Tongue (tissue), 2 donors: ENCODE results near the gene MARS1. TPM values are rescaled to one million over a fixed set of nuclear protein-coding genes. Genes with fewer than 3 reads are reported as not detected.
A peak's percentile ranks its signal among the peaks of the same experiment; 100 is the strongest.

Source experiments
- DNase-seq: peaks from one replicate; pipeline ENCODE4 v3.0.0-alpha.2; 2015
- total RNA-seq: library from RNA; depleted of rRNA; stranded (reverse); fragments of >200 nt; gene quantifications from one replicate; pipeline ENCODE4 v1.2.3, GENCODE V29; 2014

MARS1 gene
- total RNA-seq, 1 donor from 2014 or later = 72.3 TPM

DNA sequence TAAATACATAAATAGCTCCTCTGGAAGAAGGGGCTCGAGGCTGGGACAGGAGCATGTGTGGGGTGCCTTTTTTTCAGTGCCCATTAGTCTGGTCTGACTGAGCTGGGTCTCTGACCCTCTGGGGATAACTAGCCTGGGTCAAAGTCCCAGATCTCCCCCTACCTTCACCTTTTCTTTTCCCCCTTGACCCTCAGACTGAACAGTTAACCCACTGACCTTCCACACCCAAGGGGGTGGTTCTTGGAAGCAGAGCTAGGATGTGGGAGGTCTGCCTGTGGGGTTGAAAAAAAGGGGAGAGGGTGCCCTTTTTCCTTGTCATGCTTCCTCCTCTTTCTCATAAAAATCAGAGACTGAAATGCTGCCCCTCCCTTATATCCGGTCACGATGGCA lies 29.2 kb upstream of the MARS1 start:
- no peak for DNase-seq

DNA sequence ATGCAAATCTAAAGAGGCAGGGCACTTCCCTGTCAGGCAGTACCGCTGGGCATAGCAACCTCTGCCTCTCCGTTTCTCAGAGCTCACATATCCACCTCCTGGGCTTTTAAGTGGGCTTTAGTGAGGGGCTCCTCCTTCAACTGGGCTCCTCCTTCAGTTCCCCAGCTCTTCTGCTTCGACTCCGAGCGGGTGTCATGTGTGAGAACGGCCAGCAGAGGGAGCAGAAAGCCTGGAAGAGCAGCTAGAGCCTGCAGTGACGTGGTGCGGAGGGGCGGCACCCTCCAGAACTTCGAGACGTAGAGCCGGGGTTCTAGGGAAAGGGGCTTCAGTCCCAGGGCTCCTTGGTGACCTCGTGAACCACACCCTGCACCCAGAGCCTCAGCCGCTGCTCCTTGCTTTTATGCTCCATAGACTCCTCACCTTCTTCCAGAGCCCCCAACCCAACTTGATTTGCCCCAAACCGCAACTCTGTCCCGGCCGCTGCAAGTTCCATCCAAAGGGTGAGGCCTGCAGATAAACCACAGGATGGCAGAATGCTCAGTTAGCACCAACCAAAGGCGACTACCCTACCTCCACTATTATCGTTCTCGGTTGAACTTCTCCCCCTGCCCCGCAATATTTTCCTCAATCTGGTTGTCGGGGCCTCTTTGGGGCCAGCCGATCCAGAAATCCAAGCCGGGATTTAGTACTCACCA lies 28.7 kb upstream of the MARS1 start:
- DNase-seq = peak; percentile 99

DNA sequence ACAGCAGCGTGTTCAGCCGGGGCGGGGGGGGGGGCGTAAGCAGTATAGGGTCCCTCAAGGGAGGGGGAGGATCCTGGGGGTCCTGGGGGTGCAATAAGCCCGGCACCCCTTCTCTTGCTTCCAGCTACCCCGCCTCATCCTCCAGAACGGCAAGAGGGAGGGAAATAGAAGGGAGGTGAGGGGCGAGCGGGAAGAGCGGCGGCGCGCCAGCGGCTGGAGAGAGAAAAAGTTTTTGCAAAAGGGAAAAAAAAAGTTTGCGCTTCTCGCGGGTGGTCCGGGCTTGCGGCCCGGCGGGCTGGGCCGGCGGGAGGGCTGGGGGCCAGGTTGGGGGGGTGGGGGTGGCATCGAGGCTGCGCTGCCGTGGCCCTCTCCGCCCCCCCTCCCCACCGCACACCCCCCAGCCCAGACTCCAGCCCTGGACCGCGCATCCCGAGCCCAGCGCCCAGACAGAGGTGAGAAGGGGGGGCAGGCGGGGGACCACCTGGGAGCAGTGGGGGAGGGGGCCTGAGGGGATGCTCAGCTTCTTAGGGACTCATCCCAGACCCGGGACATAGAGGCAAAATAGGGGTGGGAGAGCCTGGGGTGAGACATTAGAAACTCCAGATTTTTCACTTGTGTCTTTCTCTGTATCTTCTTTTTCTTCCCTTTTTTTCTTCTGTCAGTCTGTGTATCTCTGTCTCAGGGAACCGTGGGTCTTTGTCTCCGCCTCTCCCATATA lies 28.0 kb upstream of the MARS1 start, which contains the start of gene GLI1:
TSS of gene GLI1 (plus strand) at position 36 of the 718 bp plus-strand sequence. CDS start 3,907 bp downstream, outside the sequence.
- peak; percentile 56 for DNase-seq

DNA sequence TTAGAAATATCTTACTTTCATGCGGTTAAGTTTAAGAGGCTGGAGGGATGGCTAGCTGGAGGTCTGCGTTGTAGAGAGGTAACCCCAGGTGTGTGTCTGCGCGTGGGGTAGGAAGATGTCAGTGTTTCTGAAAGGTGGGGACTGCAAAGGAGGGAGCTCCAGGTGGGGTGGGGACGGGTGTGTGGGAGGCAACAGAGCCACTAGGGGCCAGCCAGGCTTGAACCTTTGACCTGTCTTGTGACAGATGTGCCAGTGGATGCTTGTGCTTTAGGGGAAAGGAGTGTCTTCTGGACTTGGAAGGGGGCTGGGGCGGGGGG lies 27.4 kb upstream of the MARS1 start:
- DNase-seq = no peak

DNA sequence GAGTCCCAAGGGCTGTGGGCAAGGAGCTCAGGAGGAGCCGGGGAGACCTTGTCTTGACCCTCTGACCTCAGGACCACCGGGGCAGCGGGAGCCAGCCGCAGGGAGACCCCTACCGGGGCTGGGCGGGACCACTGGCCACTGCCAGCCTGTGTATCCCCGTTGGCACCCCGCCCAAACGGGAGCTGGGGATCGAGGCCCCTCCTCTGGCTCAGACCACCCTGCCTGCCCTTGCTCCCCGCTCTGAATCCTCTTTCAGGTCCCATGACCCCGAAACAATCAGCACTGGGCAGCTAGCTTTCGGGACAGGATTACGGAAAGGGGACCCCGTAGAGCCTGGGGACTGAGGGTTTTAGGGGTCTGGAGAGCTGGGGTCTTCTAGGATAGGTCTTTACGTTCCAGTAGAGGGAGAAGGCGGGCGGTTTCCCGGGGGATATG lies 27.0 kb upstream of the MARS1 start:
- peak; percentile 60 for DNase-seq

DNA sequence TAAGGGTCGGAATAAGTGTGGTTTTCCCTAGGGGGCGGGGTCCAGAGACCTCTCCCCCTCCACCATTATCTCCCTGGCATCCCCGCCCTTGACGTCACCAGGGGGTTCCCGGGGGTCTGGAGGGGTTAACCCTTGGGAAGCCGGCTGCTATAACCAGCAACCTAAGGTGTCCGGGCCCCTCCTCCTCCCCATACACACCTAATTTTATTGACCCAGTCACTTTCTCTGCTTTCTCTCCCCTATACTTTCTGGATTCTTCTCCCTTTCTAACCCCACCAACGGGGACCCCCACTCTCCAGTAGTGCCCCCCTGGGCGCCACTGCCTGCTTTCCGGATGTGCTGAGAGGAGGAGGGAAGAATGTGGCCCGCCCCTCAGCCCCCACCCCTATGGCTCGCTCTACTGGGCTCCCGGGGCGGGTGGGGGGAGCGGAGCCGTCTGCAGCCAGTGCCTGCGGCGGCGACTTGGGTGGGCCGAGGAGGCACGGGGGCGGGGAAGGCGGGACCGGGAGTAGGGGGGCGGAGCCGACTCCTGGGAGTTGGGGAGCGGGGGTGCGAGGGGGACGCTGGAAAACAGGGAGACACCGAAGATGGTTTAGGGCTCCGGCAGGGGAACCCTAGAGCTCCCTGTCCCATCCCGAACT lies 26.5 kb upstream of the MARS1 start:
- peak; percentile 90 for DNase-seq

DNA sequence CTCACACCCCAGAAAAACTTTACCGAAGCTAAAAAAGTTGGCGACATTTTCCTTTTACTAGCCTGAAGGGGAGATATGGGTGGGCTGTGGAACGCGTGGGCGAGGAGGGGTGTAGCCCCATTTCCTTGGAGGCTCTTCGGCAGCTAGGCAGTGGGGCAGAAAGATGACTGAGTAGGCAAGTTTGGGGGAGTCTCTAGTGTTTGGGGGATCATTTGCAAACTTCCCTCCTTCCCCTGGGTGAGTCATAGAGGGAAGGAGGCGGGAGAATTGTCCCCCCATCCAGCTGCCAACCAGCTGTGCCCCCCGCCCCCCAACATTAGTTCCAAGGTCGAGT lies 26.0 kb upstream of the MARS1 start:
- no peak for DNase-seq

DNA sequence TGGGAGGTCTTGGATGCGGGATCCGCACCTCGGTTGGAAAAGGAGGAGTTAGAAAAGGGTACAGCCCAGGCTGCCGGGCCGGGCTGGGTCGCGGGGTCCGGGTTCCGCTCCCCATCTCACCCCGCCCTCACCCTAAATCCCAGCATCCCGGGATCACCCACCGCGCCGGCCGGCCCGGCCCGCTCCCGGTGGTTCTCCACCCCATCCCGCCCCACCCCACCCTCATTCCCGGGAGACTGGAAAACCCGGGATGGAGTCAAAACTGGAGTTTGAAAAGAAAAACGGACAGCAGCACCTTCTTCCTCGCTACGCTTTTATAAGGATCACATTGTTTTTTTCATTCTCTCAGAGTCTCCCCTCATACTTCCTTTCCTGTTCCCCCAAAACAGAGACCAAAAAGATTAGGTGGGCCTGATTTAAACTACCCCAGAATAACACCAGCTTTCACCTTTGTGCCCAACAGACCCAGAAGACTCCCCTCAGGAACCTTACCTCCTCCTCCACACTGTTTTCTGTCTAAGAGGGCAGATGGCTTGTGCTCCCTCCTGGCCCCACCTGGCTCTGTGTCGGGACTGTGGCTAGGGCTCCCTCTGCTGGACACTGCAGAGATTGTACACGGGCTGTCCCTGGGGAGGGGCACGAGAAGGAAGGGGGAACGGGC lies 25.5 kb upstream of the MARS1 start:
- DNase-seq = peak; percentile 95

DNA sequence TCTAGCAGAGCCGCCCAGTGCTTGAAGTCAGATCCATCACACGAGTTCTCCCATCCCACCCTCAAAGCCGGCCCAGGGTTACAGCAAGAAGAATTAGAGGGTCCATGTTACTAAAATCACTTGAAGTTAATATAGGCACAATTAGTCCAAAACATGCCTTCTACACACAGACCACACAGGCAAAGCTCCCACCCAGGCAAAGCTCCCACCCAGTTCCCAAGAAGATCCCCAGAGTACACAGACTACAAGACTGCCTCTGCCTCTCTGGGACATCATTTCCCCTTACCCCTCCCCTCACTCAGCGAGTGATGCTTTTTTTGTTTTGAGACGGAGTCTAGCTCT lies 25.0 kb upstream of the MARS1 start:
- DNase-seq = no peak

DNA sequence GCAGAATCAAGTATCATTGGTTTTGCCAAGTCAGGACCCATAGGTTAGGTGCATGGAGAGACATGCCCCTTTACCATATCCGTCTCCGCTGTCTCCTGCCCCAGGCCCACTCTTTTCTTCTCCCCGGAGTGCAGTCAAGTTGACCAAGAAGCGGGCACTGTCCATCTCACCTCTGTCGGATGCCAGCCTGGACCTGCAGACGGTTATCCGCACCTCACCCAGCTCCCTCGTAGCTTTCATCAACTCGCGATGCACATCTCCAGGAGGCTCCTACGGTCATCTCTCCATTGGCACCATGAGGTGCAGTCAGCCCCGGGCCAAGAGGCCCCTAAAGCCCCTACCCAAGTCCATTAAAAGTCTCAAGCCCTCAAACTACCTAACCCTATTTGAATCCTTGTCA lies 23.3 kb upstream of the MARS1 start:
- DNase-seq = no peak

DNA sequence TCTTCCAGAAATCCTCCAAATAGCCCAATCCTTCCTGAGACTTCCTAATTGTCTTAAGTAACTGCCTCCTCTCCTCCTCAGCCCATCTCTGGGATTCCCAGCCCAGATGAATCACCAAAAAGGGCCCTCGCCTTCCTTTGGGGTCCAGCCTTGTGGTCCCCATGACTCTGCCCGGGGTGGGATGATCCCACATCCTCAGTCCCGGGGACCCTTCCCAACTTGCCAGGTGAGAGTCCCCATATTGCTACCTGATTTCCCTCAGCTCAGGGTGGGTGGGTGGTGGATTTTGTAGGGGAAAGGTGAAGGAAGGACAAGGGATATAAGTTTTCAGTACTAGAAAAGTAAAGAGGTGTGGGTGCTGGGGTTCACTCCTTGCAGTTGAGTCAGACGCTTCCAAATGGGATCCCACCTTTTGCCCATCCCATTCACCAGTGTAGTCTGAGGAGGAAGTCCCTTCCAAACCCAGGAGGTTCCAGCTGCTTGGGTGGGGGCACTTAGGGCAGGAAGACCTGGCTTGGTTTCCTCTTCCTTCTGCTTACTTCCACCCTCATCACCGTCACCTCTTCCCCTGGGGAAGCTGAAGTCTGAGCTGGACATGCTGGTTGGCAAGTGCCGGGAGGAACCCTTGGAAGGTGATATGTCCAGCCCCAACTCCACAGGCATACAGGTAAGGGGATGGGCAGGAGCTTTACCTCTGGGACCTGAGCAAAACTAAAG lies 22.7 kb upstream of the MARS1 start:
- DNase-seq = no peak

DNA sequence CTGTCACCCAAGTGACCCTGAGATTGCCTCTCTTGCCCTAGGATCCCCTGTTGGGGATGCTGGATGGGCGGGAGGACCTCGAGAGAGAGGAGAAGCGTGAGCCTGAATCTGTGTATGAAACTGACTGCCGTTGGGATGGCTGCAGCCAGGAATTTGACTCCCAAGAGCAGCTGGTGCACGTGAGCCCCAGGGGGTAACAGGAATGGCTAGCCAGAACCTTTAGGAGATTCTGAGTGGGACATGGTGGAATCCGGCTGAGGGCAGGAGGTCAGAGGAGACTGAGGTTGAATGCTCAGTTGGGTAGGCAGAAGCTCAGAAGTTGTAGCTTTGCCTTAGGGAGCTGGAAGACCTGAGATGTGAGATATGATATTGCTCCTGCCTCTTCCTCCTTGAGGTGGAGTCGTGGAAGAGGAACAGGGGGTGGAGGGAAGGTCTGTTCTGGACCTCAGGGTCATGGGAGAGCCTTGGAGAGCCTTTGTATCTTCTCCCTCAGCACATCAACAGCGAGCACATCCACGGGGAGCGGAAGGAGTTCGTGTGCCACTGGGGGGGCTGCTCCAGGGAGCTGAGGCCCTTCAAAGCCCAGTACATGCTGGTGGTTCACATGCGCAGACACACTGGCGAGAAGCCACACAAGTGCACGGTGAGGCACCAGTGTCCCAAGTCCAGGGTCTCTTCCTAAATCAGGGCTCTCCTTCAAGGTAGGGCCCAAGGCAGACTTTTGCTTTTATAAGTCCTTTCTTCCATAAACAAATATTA lies 21.9 kb upstream of the MARS1 start:
- DNase-seq = no peak

DNA sequence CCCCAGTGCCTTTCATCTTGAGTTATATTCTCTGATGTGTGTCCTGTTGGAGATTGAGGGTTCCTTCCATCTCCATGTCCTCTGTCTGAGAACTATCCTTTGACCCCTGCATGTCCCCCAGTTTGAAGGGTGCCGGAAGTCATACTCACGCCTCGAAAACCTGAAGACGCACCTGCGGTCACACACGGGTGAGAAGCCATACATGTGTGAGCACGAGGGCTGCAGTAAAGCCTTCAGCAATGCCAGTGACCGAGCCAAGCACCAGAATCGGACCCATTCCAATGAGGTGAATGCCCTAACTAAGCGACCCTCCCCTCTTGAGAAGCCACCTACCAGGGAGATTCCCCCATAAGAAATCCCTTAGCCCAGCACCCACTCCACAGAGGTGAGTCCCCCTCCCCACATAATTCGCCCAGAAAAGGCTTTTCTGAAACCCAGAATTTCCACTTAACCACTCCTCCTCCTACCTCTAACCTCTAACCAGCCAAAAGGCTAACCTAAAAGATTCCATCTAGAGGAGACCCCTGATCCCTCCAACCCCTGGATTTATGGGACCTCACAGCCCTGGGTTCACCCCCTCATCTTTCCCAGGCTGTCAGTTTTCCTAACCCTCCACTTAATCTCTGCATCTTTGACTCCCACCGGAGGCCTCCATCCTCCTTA lies 20.5 kb upstream of the MARS1 start:
- no peak for DNase-seq

DNA sequence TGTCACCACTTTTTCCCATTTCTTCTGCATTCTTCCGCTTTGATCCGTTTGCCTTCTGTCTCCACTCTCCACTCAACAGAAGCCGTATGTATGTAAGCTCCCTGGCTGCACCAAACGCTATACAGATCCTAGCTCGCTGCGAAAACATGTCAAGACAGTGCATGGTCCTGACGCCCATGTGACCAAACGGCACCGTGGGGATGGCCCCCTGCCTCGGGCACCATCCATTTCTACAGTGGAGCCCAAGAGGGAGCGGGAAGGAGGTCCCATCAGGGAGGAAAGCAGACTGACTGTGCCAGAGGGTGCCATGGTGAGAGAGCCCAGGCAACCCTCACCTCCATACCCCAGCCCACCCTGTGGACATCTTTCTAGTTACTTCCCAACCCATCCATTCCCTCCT lies 20.0 kb upstream of the MARS1 start:
- no peak for DNase-seq

DNA sequence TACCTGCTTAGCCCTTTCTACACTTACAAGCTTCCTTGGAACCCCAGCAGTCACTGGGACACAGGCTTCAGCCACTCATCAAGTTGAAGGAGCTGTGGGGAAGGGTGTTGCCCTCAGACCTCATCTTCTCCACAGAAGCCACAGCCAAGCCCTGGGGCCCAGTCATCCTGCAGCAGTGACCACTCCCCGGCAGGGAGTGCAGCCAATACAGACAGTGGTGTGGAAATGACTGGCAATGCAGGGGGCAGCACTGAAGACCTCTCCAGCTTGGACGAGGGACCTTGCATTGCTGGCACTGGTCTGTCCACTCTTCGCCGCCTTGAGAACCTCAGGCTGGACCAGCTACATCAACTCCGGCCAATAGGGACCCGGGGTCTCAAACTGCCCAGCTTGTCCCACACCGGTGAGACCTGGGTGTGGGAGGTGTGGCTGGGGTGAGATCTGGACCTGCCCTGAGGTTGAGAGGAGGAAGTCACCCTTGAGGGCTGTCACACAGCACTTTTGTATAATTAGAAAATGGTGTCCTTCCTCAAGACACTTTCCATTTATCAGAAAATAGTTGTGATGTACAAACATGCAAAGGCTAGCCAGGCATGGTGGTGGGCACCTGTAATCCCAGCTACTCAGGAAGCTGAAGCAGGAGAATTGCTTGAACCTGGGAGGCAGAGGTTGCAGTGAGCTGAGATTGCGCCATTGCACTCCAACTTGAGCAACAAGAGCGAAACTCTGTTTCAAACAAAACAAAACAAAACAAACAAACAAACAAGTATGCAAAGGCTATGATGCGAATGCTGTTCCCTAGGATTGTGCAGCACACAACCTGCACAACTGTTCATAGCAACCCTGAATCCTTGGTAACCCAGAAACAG lies 18.3 kb upstream of the MARS1 start:
- DNase-seq = no peak

DNA sequence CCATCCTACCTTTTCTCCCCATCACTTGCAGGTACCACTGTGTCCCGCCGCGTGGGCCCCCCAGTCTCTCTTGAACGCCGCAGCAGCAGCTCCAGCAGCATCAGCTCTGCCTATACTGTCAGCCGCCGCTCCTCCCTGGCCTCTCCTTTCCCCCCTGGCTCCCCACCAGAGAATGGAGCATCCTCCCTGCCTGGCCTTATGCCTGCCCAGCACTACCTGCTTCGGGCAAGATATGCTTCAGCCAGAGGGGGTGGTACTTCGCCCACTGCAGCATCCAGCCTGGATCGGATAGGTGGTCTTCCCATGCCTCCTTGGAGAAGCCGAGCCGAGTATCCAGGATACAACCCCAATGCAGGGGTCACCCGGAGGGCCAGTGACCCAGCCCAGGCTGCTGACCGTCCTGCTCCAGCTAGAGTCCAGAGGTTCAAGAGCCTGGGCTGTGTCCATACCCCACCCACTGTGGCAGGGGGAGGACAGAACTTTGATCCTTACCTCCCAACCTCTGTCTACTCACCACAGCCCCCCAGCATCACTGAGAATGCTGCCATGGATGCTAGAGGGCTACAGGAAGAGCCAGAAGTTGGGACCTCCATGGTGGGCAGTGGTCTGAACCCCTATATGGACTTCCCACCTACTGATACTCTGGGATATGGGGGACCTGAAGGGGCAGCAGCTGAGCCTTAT lies 17.4 kb upstream of the MARS1 start:
- DNase-seq = no peak

DNA sequence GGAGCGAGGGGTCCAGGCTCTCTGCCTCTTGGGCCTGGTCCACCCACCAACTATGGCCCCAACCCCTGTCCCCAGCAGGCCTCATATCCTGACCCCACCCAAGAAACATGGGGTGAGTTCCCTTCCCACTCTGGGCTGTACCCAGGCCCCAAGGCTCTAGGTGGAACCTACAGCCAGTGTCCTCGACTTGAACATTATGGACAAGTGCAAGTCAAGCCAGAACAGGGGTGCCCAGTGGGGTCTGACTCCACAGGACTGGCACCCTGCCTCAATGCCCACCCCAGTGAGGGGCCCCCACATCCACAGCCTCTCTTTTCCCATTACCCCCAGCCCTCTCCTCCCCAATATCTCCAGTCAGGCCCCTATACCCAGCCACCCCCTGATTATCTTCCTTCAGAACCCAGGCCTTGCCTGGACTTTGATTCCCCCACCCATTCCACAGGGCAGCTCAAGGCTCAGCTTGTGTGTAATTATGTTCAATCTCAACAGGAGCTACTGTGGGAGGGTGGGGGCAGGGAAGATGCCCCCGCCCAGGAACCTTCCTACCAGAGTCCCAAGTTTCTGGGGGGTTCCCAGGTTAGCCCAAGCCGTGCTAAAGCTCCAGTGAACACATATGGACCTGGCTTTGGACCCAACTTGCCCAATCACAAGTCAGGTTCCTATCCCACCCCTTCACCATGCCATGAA lies 16.8 kb upstream of the MARS1 start:
- no peak for DNase-seq

DNA sequence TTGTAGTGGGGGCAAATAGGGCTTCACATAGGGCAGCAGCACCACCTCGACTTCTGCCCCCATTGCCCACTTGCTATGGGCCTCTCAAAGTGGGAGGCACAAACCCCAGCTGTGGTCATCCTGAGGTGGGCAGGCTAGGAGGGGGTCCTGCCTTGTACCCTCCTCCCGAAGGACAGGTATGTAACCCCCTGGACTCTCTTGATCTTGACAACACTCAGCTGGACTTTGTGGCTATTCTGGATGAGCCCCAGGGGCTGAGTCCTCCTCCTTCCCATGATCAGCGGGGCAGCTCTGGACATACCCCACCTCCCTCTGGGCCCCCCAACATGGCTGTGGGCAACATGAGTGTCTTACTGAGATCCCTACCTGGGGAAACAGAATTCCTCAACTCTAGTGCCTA lies 16.2 kb upstream of the MARS1 start:
- no peak for DNase-seq

DNA sequence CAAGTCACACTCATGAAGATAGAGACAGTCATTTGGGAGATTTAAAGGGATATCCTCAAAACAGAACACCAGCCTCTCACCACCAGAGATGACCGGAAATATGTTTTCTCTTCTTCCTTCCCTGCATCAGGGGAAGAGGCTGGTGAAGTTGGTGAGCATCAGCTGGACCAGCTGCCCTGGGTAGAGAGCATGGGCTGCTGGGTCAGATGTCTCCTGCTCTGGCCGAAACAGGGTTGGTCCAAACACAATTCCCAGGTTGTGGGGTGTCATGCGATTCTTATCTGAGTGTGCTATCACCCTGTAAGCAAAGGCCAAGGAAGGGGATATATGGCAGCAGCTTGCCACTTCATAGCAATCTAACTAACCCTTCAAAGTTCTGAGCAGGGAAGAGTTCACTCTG lies 15.5 kb upstream of the MARS1 start:
- no peak for DNase-seq
